ENCODE results near the gene RHBDD1.

- TF ChIP-seq HDAC2 (IDR thresholded peaks at IDR 0.05) (no peak), EHF (CRISPR knock-in tag; IDR thresholded peaks at IDR 0.05) (no peak)
Observed at GRCh38 chr2:226995625-226996041, 159.8 kb downstream of the RHBDD1 start.
